ENCODE results near the gene ZFAND6. TPM values are rescaled to one million over a fixed set of nuclear protein-coding genes. Genes with fewer than 3 reads are reported as not detected.

Gene ZFAND6
- total RNA-seq, 1 experiment from 2014 or later, result 177 TPM

Other genes with a start within 250 kb of the ZFAND6 start
- gene MTHFS, start 162.7 kb upstream of the ZFAND6 start, total RNA-seq (2014; rRNA removed; shearing (Covaris generic)), result 88.5 and 113 TPM in 2 replicates
- gene BCL2A1, start 88.5 kb upstream of the ZFAND6 start, total RNA-seq (2014; rRNA removed; shearing (Covaris generic)), result 0.10 and 0.69 TPM in 2 replicates
- 40.4 and 50.0 TPM in 2 replicates for gene FAH, start 93.3 kb downstream of the ZFAND6 start, total RNA-seq (2014; rRNA removed; shearing (Covaris generic))
- gene CTXND1, start 192.5 kb downstream of the ZFAND6 start, total RNA-seq (2014; rRNA removed; shearing (Covaris generic)), result not detected in 2 replicates